GM18873 (cell line): ENCODE measurements around the gene PTPN14.
A peak's percentile ranks its signal among the peaks of the same experiment; 100 is the strongest.

Experiments
- ATAC-seq: cut with Tn5 transposase; IDR thresholded peaks from one replicate; pipeline ENCODE4 v1.9.1; 2021; ENCODE audit warnings: mild to moderate bottlenecking, moderate library complexity, moderate number of reproducible peaks; ENCODE audit not compliant: unreplicated experiment, low FRiP score

The PTPN14 gene

DNA sequence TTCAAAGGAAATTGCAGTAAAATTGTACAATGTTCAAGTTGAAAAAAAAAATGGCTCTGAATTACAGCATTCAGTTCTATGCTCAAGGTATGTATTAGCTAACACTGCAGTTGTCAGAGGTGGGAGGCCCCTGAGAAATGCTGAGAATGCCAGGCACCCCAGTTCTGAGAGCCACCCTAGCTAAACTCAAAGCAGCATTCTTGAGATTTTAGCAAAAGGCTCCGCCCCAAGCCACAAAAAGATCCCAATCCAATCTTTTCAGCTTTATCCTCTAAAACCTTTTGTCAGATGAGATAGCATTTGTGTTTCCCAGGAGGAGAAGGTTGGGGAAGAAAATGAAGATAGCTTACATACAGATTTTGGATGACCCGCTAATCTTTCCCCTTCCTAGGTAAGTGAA, 201.6 kb downstream of the PTPN14 start:
- no peak for ATAC-seq

DNA sequence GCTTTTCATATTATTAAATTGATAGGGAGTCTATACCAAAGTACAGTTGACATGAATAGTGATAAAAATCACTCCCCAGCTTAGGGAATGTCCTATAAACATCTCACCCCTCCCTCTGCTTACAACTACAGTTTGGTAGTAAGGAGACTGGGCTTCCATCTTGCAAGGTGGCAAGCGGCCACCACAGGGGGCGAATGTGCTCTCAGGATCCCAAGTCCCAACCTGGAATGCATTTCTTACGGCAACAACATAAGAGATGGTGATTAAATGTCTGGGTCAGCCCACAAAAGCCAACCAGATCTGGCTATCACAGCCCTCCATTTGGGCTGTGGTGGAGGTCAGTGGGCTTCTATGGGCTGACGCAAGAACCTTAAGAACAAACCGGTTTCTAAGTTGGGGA, 202.4 kb downstream of the PTPN14 start:
- no peak for ATAC-seq

DNA sequence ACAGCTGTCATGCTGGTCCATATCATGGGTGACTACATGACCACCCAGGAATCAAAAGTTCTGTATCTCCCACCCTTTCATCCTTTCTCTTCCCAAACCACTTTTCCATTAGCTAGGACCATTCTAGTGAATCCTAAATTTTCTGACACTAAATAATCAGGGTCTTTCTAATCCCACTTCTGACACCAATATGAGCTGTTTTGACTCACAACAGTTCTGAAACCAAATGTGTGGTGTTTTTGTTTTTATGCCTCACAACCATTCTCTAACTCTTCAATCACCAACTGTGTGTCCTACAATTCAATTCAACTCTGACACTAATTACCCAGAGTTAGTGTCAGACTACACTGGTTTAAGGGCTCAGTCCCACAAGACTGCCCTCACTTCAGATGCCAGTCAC, 206.5 kb downstream of the PTPN14 start:
- no peak for ATAC-seq

GRCh38 chr1:214342525-214342924, 208.9 kb downstream of the PTPN14 start:
- ATAC-seq, result no peak

DNA sequence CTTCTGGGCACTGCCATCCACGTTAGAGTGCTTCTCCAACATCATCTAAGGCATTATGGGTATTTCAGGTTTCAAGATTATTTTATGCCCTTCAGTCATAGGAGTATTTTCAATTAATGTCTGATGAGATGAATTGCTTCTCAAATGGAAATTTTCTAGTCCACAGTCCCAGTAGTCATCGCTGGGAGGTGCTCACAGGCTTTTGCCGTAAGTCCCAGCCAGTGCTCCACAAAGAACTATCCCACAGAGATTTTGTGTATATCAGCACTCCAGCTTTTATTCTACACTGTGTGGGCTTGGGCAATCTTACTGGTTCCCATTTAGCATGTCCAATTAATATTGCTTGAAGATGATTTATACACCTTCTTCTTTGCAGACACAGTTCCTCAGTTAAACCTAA, 209.5 kb downstream of the PTPN14 start:
- no peak for ATAC-seq

DNA sequence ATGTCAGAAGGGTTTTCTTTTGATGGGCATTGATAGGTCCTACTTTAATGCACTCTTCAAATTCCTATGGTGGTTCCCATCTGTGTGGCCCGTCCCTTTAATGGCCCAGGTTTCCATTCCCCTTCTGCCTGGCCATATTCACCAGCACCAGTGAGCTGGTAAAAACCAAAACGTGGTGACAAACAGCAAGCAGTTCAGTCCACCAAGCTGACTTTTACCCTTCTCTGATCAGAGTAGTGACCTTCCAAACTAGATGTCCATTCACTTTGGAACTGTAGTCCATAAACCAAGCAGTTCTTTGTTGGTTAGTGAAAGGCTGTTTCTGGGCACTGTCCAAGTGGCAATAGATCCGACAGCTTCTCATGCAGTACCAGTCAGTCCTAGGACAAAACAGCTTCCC, 209.9 kb downstream of the PTPN14 start:
- no peak for ATAC-seq

DNA sequence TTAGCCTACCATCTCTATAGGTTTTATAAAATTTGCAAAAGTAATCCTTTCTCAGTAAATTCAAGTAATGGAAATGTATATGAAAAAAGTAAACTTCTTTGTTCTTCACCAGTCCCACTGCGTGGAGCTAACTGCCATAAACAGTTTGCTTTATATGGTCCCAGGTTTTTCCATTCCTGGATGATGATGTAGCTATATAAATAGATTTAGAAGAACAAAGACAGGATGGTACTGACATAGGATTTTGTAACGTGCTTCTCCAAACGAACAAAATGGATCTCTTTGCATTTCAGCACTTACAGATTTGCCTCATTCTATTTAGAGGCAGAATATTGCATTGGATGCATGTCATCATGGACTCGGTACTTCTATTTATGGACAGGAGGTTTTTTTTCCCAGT, 213.2 kb downstream of the PTPN14 start:
- no peak for ATAC-seq

DNA sequence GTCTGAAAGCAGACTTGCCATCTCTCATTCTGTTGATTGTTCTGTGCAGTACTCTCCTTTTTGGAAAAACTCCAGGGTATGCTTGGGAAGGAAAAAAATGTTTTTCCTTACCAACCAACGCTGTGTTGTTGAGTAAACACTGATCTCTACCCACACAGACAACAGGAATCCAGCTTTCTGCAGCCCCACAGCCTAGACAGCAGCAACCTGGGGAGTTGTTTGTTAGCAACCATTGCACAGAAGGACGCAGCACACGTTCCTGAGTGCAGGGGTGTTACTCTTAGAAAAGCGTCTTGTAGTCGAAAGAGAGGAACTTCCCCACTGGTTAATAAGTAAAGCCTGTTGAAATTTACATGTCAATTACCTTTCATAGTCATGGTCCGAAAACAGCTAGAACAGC, 213.9 kb downstream of the PTPN14 start:
- ATAC-seq, result no peak

GRCh38 chr1:214337015-214337414, 214.4 kb downstream of the PTPN14 start:
- no peak for ATAC-seq

GRCh38 chr1:214335567-214335966, 215.8 kb downstream of the PTPN14 start:
- no peak for ATAC-seq

- no peak for ATAC-seq
These were observed 218.2 kb downstream of the PTPN14 start for GRCh38 chr1:214332946-214333798.

DNA sequence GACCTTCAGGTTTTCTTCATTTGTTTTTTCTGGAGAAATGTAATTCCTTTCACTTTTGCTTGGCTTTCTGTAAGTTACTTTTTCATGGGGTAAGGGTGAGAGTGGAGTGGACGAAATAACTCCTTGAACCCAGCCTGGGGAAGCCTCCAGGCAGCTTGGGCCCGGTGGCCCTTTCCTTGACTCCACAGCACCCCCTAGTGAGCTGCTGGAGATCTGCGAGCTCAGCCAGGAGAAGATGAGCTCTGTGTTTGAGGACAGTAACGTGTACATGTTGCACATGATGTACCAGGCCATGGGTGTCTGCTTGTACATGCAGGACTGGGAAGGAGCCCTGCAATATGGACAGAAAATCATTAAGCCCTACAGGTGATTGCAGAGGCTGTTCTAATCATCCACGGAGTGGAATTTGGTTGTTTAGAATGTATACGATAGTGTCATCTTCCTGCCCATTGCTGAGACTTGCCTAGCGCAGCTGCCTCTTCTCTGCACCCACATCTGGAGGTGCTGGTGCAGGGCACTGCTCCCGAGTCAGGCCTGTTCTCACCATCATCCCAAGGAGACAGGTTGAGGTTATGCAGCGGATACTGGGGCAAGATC, 219.5 kb downstream of the PTPN14 start:
- ATAC-seq, result no peak

DNA sequence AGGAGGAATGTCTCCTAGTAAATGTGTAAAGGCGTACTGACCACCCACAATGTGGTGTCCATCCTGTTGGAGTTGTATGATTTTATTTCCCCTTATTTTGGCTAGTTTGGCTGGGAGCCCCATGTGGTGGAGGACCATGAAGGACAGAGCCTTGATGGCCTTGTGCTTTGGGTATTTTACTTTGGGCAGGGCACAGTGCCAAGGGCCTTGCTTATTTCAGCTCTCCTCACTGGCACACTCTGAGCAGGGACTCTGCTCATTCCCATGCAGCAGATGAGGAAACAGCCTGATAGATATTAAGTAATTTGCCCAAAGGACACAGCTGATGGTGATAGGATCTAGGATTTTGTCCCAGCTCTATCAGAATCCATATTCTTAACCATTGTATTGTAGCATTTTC, 220.2 kb downstream of the PTPN14 start:
- no peak for ATAC-seq

- ATAC-seq, result no peak
These were observed 220.7 kb downstream of the PTPN14 start for GRCh38 chr1:214330715-214331114.

DNA sequence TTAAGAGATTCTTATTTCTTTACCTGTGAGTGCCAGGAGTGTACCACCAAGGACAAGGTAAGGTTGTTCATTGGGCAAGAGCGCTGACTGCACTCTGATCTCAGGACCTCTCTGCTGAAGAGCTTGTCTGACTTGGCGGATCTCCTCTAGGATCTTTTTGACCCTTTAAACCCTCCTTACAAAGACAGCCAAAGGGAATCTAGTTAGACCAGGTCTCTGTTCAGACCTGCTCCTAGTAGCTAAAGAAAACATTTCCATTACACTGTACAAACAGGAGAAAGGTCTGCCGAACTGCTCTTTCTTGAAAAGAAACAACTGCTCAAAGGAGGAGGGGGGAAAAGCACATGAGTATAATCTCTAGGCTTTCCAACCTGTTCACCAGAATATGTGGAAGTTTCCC, 221.2 kb downstream of the PTPN14 start:
- no peak for ATAC-seq

- no peak for ATAC-seq
These were observed 221.8 kb downstream of the PTPN14 start for GRCh38 chr1:214329470-214330220.

GRCh38 chr1:214328770-214329469, 222.5 kb downstream of the PTPN14 start:
- peak; percentile 93 for ATAC-seq

- no peak for ATAC-seq
These were observed 223.9 kb downstream of the PTPN14 start for GRCh38 chr1:214327514-214327913.

GRCh38 chr1:214326406-214326805, 225.0 kb downstream of the PTPN14 start:
- no peak for ATAC-seq

DNA sequence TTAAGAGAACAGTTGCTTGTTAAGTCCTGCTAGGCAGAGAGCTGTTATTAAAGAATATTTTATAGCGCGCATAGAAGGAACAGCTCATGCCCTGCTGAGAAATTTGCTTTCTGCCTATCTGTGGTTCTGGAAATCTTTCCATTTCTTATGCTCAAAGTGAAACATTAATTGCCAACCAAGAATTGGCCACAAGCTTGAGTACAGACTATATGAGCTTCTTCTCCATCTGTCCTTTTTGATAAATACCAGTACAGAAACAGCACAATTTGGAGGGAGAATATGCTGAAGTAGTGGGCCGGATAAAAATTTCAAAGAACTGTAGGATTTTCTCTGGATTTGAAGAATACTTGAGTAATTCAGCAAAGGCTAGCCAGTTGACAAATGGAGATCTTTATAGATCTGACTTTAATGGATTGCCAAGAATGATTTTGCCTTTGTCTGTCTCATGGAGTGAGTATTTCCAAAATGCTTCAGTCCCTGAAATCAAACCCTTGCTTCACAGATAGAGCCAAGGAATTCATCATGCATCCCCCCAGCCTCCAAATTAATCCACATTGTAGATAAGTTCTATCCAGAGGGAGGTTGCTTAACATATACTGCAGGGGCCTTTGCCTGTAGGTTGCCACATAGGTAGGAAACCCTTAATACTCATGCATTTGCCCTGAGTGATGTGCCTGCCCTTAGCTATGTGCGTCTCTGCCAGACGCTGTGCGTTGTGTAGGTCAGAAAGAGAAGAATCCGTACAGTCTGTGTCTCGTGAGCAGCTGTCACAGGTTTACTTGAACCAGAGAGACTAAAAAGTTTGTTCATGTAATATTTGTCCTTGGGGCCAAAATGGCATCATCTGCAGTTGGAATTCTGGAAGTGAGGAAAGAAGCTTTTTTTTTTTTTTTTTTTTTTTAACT, 226.3 kb downstream of the PTPN14 start:
- no peak for ATAC-seq
